Stimulated activated CD8-positive, alpha-beta memory T cell treated with anti-CD3 and anti-CD28 coated beads, Interleukin-7, amount 100 ng/mL, for 1 hour (primary cell): ENCODE results near the gene CACNA1G.

ENCODE experiments used
- DNase-seq, 2 donors: peaks; one replicate each; pipeline ENCODE4 v3.0.0-alpha.2; 2020; ENCODE audit warnings: low read depth in 2 of 2

CACNA1G gene

GRCh38 chr17:50632637-50633036, 72.1 kb downstream of the CACNA1G start:
- DNase-seq = no peak

GRCh38 chr17:50633683-50634082, 73.2 kb downstream of the CACNA1G start:
- no peak for DNase-seq

GRCh38 chr17:50634224-50634914, 73.9 kb downstream of the CACNA1G start, which contains the start of gene ABCC3:
Gene ABCC3 (plus strand): TSS chr17:50634881. CDS start chr17:50634937, 56 bp downstream.
- no peak for DNase-seq

GRCh38 chr17:50634915-50635731, 74.6 kb downstream of the CACNA1G start:
- DNase-seq = no peak

- DNase-seq = no peak
These were observed 75.1 kb downstream of the CACNA1G start for GRCh38 chr17:50635732-50635981.

GRCh38 chr17:50635982-50636803, 75.7 kb downstream of the CACNA1G start:
- no peak for DNase-seq

GRCh38 chr17:50636804-50637195, 76.3 kb downstream of the CACNA1G start:
- no peak for DNase-seq

- no peak for DNase-seq
These were observed 77.5 kb downstream of the CACNA1G start for GRCh38 chr17:50637829-50638605.

GRCh38 chr17:50638606-50638965, 78.1 kb downstream of the CACNA1G start:
- DNase-seq = no peak

GRCh38 chr17:50638966-50639713, 78.6 kb downstream of the CACNA1G start:
- no peak for DNase-seq

GRCh38 chr17:50640686-50641351, 80.3 kb downstream of the CACNA1G start:
- DNase-seq = no peak

- no peak for DNase-seq
These were observed 80.8 kb downstream of the CACNA1G start for GRCh38 chr17:50641357-50641756.

GRCh38 chr17:50642071-50642721, 81.7 kb downstream of the CACNA1G start:
- no peak for DNase-seq

- no peak for DNase-seq
These were observed 82.5 kb downstream of the CACNA1G start for GRCh38 chr17:50642722-50643656.

GRCh38 chr17:50645748-50646682, 85.5 kb downstream of the CACNA1G start:
- no peak for DNase-seq

- no peak for DNase-seq
These were observed 86.7 kb downstream of the CACNA1G start for GRCh38 chr17:50647187-50647586.

GRCh38 chr17:50649042-50649908, 88.8 kb downstream of the CACNA1G start:
- no peak for DNase-seq
